HG02840 (cell line): ENCODE measurements around the gene CHCHD2.
"Not testable (repeated sequence)": the region's sequence is repeated elsewhere in the genome, so short reads cannot be mapped to it uniquely, and the experiment has no call there.

Experiments used
- ATAC-seq: cut with Tn5 transposase; IDR thresholded peaks from one replicate; pipeline ENCODE4 v1.9.1; 2021; ENCODE audit warnings: mild to moderate bottlenecking, moderate library complexity, moderate number of reproducible peaks; ENCODE audit not compliant: unreplicated experiment, low FRiP score

Gene CHCHD2, protein sequence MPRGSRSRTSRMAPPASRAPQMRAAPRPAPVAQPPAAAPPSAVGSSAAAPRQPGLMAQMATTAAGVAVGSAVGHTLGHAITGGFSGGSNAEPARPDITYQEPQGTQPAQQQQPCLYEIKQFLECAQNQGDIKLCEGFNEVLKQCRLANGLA

GRCh38 chr7:56106108-56107073, at the start of gene CHCHD2:
Gene CHCHD2, minus strand, starts transcription at chr7:56106476. Its CDS starts 63 bp downstream, at chr7:56106413.
- peak; percentile 100 for ATAC-seq

DNA sequence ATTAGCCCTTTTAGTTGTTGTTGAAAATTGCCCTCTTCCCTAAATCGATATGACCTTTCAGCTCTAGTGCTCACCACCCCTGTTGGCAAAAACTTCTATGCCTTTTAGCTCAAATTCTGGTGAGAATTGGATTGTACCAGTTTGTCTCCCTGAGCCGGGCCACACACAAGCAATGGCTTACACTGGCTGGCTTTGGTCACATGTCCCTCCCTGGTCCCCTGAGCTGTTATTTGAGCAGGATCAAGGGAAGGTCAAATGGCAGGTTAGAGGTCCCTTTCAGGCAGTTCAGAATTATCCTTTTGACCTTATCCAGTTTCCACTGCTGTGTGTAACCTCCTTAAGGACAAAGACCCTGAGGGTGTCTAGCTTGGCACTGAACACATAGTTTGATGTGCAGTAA, 24.8 kb upstream of the CHCHD2 start:
- ATAC-seq, result not testable (repeated sequence)

DNA sequence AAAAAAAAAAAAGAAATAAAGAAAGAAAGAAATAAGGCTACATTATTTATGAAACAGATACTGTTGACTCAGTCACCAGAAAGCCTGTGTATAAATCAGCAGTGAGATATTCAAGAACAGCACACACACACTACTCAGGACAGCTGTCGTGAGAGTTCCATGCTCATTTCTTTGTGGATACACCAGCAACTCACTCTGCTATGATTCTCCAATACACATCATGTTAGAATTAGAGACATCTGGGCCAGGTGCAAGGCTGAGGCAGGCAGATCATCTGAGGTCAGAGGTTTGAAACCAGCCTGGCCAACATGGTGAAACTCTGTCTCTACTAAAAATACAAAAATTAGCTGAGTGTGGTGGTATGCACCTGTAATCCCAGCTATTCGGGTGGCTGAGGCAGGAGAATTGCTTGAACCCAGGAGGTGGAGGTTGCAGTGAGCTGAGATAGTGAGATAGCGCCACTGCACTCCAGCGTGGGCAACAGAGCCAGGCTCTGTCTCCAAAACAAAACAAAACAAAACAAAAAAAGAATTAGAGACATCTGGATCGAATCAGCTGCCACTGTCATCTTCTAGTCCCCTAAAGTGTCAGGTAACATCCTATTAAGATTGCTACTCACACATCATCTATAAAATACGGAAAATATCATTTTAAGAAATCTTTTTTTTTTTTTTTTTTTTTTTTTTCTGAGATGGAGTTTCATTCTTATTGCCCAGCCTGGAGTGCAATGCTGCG, 21.1 kb upstream of the CHCHD2 start:
- ATAC-seq, result no peak

GRCh38 chr7:56125831-56126230, 19.6 kb upstream of the CHCHD2 start:
- ATAC-seq, result no peak

DNA sequence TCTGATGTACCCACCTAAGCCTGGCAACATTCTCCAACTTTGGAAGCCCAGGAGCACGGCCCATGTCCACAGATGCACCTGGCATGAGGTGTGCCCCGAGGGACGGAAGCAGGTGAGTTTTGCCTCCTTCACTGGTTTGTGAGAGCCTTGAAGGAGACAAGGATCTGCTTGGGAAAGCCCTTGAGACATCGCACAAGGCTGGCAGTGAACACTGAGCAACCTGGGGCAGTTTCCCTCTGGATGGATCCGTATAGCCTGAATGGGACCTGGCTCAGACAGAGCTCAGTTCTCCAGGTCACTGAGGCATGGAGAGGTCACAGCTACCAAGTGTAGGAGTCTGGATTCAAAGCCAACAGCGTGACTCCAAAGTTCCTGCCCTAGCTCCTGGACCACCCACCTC, 18.7 kb upstream of the CHCHD2 start:
- no peak for ATAC-seq

GRCh38 chr7:56121440-56121839, 15.2 kb upstream of the CHCHD2 start:
- no peak for ATAC-seq

GRCh38 chr7:56115852-56116538, 9.7 kb upstream of the CHCHD2 start, which contains the start of gene NUPR2:
Gene NUPR2, minus strand, starts transcription at chr7:56116417. Its CDS starts 103 bp downstream, at chr7:56116314.
- ATAC-seq, result no peak

DNA sequence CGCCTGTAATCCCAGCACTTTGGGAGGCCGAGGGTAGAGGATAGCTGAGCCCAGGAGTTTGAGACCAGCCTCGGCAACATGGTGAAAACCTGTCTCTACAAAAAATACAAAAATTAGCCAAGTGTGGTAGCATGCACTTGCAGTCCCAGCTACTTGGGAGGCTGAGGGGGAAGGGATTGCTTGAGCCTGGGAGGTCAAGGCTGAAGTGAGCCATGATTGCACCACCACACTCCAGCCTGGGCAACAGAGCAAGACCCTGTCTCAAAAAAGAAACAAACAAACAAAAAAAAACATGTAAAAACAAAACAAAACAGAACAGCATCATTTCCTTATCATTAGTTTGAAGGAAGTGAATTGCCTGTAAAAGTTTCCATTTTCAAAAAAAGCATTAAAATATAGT, 6.0 kb upstream of the CHCHD2 start:
- not testable (repeated sequence) for ATAC-seq

DNA sequence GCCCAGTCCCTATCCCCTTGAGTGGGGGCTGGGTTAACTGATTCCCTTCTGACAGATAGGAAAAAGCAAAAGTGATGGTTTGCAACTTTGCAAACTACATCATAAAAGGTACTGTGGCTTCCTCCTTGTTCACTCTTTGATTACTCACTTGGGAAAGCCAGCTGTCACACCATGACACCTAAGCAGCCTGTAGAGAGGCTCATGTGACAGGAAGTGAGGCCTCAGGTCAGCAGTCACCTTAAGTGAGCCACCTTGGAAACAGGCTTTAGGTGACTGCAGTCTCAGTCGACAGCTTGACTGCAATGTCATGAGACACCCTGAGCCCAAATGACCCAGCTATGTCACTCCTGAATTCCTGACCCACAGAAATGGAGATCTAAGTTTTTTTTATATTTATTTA, 4.3 kb upstream of the CHCHD2 start:
- no peak for ATAC-seq

DNA sequence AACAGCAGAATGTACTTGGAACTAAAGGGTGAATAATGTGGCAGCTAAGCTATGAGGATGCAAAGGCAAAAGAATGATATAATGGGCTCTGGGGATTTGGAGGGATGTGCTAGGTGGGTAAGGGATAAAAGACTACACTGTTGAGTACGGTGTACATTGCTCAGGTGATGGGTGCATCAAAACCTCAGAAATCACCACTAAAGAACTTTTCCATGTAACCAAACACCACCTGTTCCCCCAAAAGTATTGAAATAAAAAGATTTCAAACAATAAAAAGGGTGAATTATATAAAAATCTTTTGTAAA, 1.6 kb upstream of the CHCHD2 start:
- no peak for ATAC-seq

DNA sequence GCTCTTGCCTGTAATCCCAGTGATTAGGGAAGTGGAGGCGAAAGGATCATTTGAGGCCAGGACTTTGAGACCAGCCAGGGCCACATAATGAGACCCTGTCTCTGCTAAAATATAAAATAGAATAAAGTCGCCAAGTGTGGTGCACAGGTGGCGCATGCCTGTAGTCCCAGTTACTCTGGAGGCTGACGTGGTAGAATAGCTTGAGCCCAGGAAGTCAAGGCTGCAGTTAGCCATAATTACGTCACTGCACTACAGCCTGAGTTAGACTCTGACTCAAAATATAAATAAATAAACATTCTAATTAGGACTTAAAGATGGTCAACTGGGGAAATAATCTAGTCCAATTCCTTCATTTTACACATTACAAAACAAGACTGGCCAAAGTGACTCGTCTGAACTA, 768 bp downstream of the CHCHD2 start:
- no peak for ATAC-seq

DNA sequence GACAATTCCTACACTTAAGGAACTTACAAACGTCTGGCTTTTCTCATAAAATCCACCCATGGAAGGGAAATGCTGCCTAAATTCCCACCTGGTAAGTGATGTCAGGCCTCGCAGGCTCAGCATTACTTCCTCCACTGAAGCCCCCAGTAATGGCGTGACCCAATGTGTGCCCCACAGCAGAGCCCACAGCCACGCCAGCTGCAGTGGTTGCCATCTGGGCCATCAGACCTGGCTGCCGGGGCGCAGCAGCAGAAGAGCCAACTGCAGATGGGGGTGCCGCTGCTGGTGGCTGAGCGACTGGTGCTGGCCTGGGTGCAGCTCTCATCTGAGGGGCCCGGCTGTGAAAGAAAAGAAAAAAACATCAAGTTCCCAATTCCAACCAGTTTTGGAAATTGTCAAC, 2.1 kb downstream of the CHCHD2 start:
- ATAC-seq, result not testable (repeated sequence)

- no peak for ATAC-seq
Measured at GRCh38 chr7:56099653-56100052, 6.6 kb downstream of the CHCHD2 start.

GRCh38 chr7:56098187-56099008, 7.9 kb downstream of the CHCHD2 start:
- ATAC-seq, result not testable (repeated sequence)

- ATAC-seq, result no peak
Measured at GRCh38 chr7:56097700-56098099, 8.6 kb downstream of the CHCHD2 start.

GRCh38 chr7:56092789-56093531, 13.3 kb downstream of the CHCHD2 start, which contains the start of gene PHKG1:
Gene PHKG1, minus strand, starts transcription at chr7:56092952. Its CDS starts 4,011 bp downstream, at chr7:56088941.
- ATAC-seq, result no peak

- not testable (repeated sequence) for ATAC-seq
Measured at GRCh38 chr7:56092388-56092787, 13.9 kb downstream of the CHCHD2 start.

DNA sequence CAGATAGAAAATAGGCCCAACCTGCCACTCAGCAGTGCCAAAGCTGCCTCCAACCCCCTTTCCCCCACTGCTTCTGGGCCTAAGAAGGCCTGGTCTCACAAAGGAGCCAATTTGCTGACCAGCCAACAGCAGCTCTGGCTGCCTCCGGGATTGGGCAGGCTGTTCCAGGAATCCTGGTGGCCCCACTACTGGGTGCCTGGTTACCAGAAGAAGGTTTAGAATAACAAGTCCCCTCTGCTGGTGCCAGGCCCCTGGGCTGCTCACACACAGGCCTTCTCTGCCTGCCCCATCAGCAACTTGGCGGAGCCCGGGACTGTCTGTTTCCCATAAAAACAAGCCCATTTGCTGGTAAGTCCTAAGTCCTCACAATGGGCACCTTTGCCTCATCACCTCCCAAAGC, 14.7 kb downstream of the CHCHD2 start:
- no peak for ATAC-seq

- no peak for ATAC-seq
Measured at GRCh38 chr7:56087445-56087844, 18.8 kb downstream of the CHCHD2 start.
